Suprapubic skin (tissue), 4 donors: Measurements from ENCODE around the gene FAM193B. TPM values are rescaled to one million over a fixed set of nuclear protein-coding genes. Genes with fewer than 3 reads are reported as not detected.

ENCODE experiments used
- DNase-seq, 2 donors: peaks; one replicate each; pipeline ENCODE4 v3.0.0-alpha.2; 2019; ENCODE audit warnings: low spot score in 2 of 2
- H3K27ac ChIP-seq: fragments of 200-600 bp; sonication (generic); one replicate; pipeline ENCODE4 v1.5.1; 2019
- H3K27me3 ChIP-seq: fragments of 200-600 bp; sonication (generic); one replicate; pipeline ENCODE4 v1.5.1; 2019
- H3K36me3 ChIP-seq: fragments of 200-600 bp; sonication (generic); one replicate; pipeline ENCODE4 v1.5.1; 2019
- H3K4me1 ChIP-seq: fragments of 200-600 bp; sonication (generic); one replicate; pipeline ENCODE4 v1.5.1; 2019
- H3K4me3 ChIP-seq: fragments of 200-600 bp; sonication (generic); one replicate; pipeline ENCODE4 v1.5.1; 2019; ENCODE audit warnings: mild to moderate bottlenecking
- H3K9me3 ChIP-seq: fragments of 200-600 bp; sonication (generic); one replicate; pipeline ENCODE4 v1.5.1; 2019
- CTCF ChIP-seq, 2 donors: fragments of 200-600 bp in 1 of 2; fragments of 450-650 bp in 1 of 2; sonication (generic) in 1 of 2; IDR thresholded peaks; one replicate each; pipeline ENCODE4 v1.5.1; 2016 to 2019; ENCODE audit warnings: antibody characterized with exemption in 2 of 2, mild to moderate bottlenecking in 1 of 2, moderate library complexity in 1 of 2
- EP300 ChIP-seq: sonication (generic); formaldehyde crosslinking; IDR thresholded peaks from one replicate; pipeline ENCODE4 v1.6.1; 2017; ENCODE audit warnings: antibody characterized with exemption
- POLR2A ChIP-seq, 2 donors: fragments of 450-650 bp; IDR thresholded peaks; one replicate each; pipeline ENCODE4 v1.6.1; 2017; ENCODE audit warnings: antibody characterized with exemption in 2 of 2, mild to moderate bottlenecking in 2 of 2, moderate library complexity in 2 of 2
- POLR2AphosphoS5 ChIP-seq, 3 donors: sonication (generic); formaldehyde crosslinking; IDR thresholded peaks; one replicate each; pipeline ENCODE4 v1.6.1; 2017; ENCODE audit warnings: antibody characterized with exemption in 3 of 3
- WGBS: methylation state at CpG from one replicate; pipeline ENCODE4 v1.1.5; 2018; 5-methylcytosine and 5-hydroxymethylcytosine counted together
- total RNA-seq, 4 donors: library from RNA; depleted of rRNA; stranded (reverse); fragments of >200 nt; gene quantifications; one replicate each; pipeline ENCODE4 v1.1.0, GENCODE V29; 2016

The FAM193B gene
- total RNA-seq, 4 donors from 2014 or later = 55.6 to 328 (median 78.2) TPM

GRCh38 chr5:177509991-177510566 lies 44.3 kb downstream of the FAM193B start:
- Histone ChIP-seq H3K4me3 (no peak overlapping the region), H3K27ac (no peak overlapping the region), H3K9me3 (no peaks in the 10 kb centered on the region), H3K4me1 (peaks cover 7% of the 10 kb centered on the region), H3K27me3 (no peaks in the 10 kb centered on the region), H3K36me3 (peaks cover 50% of the 10 kb centered on the region)
- TF ChIP-seq POLR2AphosphoS5 (IDR thresholded peaks at IDR 0.05) = no peak
- no peak for TF ChIP-seq CTCF (IDR thresholded peaks at IDR 0.05)
- no peak for TF ChIP-seq POLR2A (IDR thresholded peaks at IDR 0.05)
- no peak for TF ChIP-seq EP300
- DNase-seq = no peak
- WGBS = 55% methylated on average over 4 of the region's 11 CpGs

- 39% methylated on average over 12 of the region's 20 CpGs for WGBS
- no peak within 1 kb of the TSS for H3K27ac ChIP-seq
- TF ChIP-seq POLR2A (IDR thresholded peaks at IDR 0.05) (no peak), EP300 (no peak), CTCF (IDR thresholded peaks at IDR 0.05) (no peak), POLR2AphosphoS5 (IDR thresholded peaks at IDR 0.05) (no peak)
- H3K27me3 ChIP-seq = no peaks in the 10 kb centered on the region
- no peak for DNase-seq
- H3K4me3 ChIP-seq = peak within 1 kb of the TSS; percentile 21
- H3K9me3 ChIP-seq = no peaks in the 10 kb centered on the region
- H3K36me3 ChIP-seq = peaks cover 44% of the 10 kb centered on the region
- peaks cover 4% of the 10 kb centered on the region for H3K4me1 ChIP-seq
These were observed 44.9 kb downstream of the FAM193B start, which contains the start of gene DOK3 for GRCh38 chr5:177509381-177509951. Gene DOK3, minus strand, starts transcription at chr5:177509826. Its CDS starts 286 bp downstream, at chr5:177509540.

- no peak overlapping the region for H3K27ac ChIP-seq
- H3K4me1 ChIP-seq = no peaks in the 10 kb centered on the region
- no peak for TF ChIP-seq POLR2AphosphoS5 (IDR thresholded peaks at IDR 0.05)
- TF ChIP-seq EP300 = no peak
- no peak for TF ChIP-seq POLR2A (IDR thresholded peaks at IDR 0.05)
- TF ChIP-seq CTCF (IDR thresholded peaks at IDR 0.05) = no peak
- DNase-seq = no peak
- peaks cover 38% of the 10 kb centered on the region for H3K36me3 ChIP-seq
- H3K27me3 ChIP-seq = no peaks in the 10 kb centered on the region
- H3K4me3 ChIP-seq = peak overlapping the region; percentile 21
- no peaks in the 10 kb centered on the region for H3K9me3 ChIP-seq
- 36% methylated on average over 4 of the region's 8 CpGs for WGBS
These were observed 45.5 kb downstream of the FAM193B start for GRCh38 chr5:177508837-177509236.

GRCh38 chr5:177508221-177508611 lies 46.1 kb downstream of the FAM193B start:
- H3K27ac ChIP-seq = no peak overlapping the region
- TF ChIP-seq EP300 (no peak), CTCF (IDR thresholded peaks at IDR 0.05) (no peak), POLR2A (IDR thresholded peaks at IDR 0.05) (no peak)
- H3K27me3 ChIP-seq = no peaks in the 10 kb centered on the region
- H3K4me3 ChIP-seq = peak overlapping the region; percentile 21
- no peaks in the 10 kb centered on the region for H3K9me3 ChIP-seq
- DNase-seq = no peak
- peaks cover 32% of the 10 kb centered on the region for H3K36me3 ChIP-seq
- no peaks in the 10 kb centered on the region for H3K4me1 ChIP-seq
- 96% methylated on average over 5 of the region's 26 CpGs for whole genome bisulfite sequencing

- no peak for DNase-seq
- Histone ChIP-seq H3K4me1 (no peaks in the 10 kb centered on the region), H3K36me3 (peaks cover 27% of the 10 kb centered on the region), H3K27me3 (no peaks in the 10 kb centered on the region), H3K9me3 (no peaks in the 10 kb centered on the region), H3K4me3 (peak overlapping the region; percentile 21), H3K27ac (no peak overlapping the region)
- 83% methylated on average over 16 of the region's 17 CpGs for WGBS
- TF ChIP-seq POLR2A (IDR thresholded peaks at IDR 0.05) (no peak), POLR2AphosphoS5 (IDR thresholded peaks at IDR 0.05) (no peak), EP300 (no peak), CTCF (IDR thresholded peaks at IDR 0.05) (no peak)
These were observed 46.7 kb downstream of the FAM193B start for GRCh38 chr5:177507596-177508220.
